Fibroblast of lung (primary cell): ENCODE data around the gene ATP5PB.

ENCODE experiments used
- CTCF ChIP-seq, 2 donors: IDR thresholded peaks in 1 of 2; conservative IDR thresholded peaks in 1 of 2; 1 replicate in 1 of 2; 2 replicates in 1 of 2; pipeline ENCODE4 v1.5.1; 2011 to 2012; ENCODE audit warnings: low read length in 2 of 2, control low read depth in 1 of 2, inconsistent platforms in 1 of 2, low read depth in 1 of 2, mild to moderate bottlenecking in 1 of 2
- EZH2 ChIP-seq: IDR thresholded peaks from 2 replicates; pipeline ENCODE4 v1.5.1; 2012; ENCODE audit warnings: low read length, control low read depth, mild to moderate bottlenecking; ENCODE audit errors: missing control alignments

GRCh38 chr1:111420377-111420776 lies 28.9 kb upstream of the ATP5PB start:
- no peak for TF ChIP-seq CTCF (conservative IDR thresholded peaks at IDR 0.05 in 1 of 2, IDR thresholded peaks at IDR 0.05 in 1 of 2; ENCODE audit: low read depth in 1 of 2, low read length in 2 of 2)
- TF ChIP-seq EZH2: no peak
